GM12873 (cell line): ENCODE data around the gene AKTIP.

Experiments
- TF ChIP-seq, protein P1 (sequence below): IDR thresholded peaks from 2 replicates; pipeline ENCODE4 v1.5.1; 2012; ENCODE audit warnings: low read depth, mild to moderate bottlenecking, moderate library complexity, low read length, control low read depth; ENCODE audit not compliant: insufficient read depth; ENCODE audit errors: missing control alignments

Gene AKTIP

DNA sequence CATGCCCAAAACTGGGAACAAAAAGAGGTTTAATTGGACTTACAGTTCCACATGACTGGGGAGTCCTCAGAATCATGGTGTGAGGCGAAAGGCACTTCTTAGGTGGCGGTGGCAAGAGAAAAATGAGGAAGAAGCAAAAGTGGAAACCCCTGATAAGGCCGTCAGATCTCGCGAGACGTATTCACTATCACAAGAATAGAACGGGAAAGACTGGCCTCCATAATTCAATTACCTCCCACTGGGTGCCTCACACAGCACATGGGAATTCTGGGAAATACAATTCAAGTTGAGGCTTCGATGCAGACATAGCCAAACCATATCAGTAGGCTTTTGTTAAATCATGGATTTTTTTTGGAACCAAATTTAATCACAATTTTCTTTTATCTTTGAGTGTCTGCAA is 44.4 kb downstream of the AKTIP start:
- TF ChIP-seq, protein P1, sequence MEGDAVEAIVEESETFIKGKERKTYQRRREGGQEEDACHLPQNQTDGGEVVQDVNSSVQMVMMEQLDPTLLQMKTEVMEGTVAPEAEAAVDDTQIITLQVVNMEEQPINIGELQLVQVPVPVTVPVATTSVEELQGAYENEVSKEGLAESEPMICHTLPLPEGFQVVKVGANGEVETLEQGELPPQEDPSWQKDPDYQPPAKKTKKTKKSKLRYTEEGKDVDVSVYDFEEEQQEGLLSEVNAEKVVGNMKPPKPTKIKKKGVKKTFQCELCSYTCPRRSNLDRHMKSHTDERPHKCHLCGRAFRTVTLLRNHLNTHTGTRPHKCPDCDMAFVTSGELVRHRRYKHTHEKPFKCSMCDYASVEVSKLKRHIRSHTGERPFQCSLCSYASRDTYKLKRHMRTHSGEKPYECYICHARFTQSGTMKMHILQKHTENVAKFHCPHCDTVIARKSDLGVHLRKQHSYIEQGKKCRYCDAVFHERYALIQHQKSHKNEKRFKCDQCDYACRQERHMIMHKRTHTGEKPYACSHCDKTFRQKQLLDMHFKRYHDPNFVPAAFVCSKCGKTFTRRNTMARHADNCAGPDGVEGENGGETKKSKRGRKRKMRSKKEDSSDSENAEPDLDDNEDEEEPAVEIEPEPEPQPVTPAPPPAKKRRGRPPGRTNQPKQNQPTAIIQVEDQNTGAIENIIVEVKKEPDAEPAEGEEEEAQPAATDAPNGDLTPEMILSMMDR = no peak

DNA sequence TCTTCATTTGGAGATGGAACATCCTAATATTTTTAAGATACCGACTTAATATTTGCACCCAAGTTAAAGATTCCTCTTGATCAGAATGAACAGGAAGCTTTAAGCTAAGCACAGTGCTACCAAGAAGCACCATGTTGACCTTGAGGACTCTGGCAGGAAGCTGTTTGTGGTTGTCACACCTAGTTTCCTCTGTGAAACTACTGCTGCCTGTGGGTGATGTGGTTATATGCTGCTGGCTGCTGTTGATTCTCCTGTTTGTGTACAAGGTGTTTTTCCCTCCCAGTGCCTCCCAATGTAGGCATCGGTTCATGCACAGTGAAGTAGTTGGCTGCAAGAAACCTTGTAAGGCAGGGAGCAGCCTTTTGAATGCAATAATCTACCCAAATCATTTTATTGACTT is 45.3 kb downstream of the AKTIP start:
- TF ChIP-seq, protein P1 = no peak

- TF ChIP-seq, protein P1 = no peak
Observed at GRCh38 chr16:53456625-53457024, 46.4 kb downstream of the AKTIP start.

DNA sequence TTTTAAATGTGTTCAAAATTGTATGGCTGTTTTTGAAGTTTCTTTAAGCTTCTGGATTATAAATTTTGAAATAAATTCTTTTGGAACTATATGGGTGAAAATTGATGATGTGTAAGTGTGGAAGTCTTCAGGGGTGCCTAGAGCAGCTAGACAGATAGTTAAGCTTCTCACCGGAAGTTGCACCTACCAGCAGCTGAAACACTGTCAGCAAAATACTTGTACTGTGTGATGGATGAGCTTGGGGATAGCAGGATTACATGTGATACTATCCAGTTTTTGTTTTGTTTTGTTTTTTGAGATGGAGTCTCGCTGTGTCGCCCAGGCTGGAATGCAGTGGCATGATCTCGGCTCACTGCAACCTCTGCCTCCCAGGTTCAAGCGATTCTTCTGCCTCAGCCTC is 49.1 kb downstream of the AKTIP start:
- TF ChIP-seq, protein P1 = no peak

- TF ChIP-seq, protein P1 = no peak
Observed at GRCh38 chr16:53449816-53450517, 53.0 kb downstream of the AKTIP start.

- TF ChIP-seq, protein P1 = no peak
Observed at GRCh38 chr16:53446090-53446489, 56.9 kb downstream of the AKTIP start.

DNA sequence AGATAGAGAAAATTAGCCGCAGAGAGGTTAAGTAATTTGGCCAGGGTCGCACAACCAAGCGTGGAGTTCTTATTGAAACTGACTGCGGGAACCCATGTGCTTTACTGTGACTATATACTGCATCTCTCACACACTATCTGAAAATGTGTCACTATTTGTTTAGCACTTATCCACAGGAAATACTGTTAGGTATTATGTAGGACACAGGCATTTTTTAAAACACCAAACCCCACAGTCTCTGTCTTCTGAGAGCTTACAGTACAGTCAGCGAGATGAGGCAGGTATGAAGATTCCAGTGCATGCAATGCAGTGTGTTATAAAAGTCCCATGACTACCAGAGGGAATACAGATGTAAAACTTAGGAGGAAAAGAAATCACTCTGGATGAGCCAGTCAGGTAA is 57.5 kb downstream of the AKTIP start:
- TF ChIP-seq, protein P1 = no peak
